HG02759 (cell line): ENCODE data around the gene TGM4.
"Not testable (repeated sequence)": the region's sequence is repeated elsewhere in the genome, so short reads cannot be mapped to it uniquely, and the experiment has no call there.

Experiments used
- ATAC-seq: cut with Tn5 transposase; IDR thresholded peaks from one replicate; pipeline ENCODE4 v1.9.1; 2021; ENCODE audit warnings: mild to moderate bottlenecking, moderate library complexity; ENCODE audit not compliant: unreplicated experiment

The TGM4 gene

GRCh38 chr3:44874308-44874707, at the start of gene TGM4:
Gene TGM4 (plus strand): TSS chr3:44874608. CDS start chr3:44874679, 71 bp downstream.
- ATAC-seq: no peak

GRCh38 chr3:44825264-44825925, 49.0 kb upstream of the TGM4 start:
- ATAC-seq: no peak

- no peak for ATAC-seq
Measured at GRCh38 chr3:44827196-44827595, 47.2 kb upstream of the TGM4 start.

- ATAC-seq: no peak
Measured at GRCh38 chr3:44831232-44831631, 43.2 kb upstream of the TGM4 start.

- no peak for ATAC-seq
Measured at GRCh38 chr3:44832032-44832431, 42.4 kb upstream of the TGM4 start.

- ATAC-seq: no peak
Measured at GRCh38 chr3:44832965-44833364, 41.4 kb upstream of the TGM4 start.

- ATAC-seq: no peak
Measured at GRCh38 chr3:44833394-44833793, 41.0 kb upstream of the TGM4 start.

- no peak for ATAC-seq
Measured at GRCh38 chr3:44835684-44836083, 38.7 kb upstream of the TGM4 start.

GRCh38 chr3:44842376-44842775, 32.0 kb upstream of the TGM4 start:
- ATAC-seq: no peak

GRCh38 chr3:44845528-44846520, 28.6 kb upstream of the TGM4 start:
- no peak for ATAC-seq

- no peak for ATAC-seq
Measured at GRCh38 chr3:44848634-44849033, 25.8 kb upstream of the TGM4 start.

GRCh38 chr3:44856663-44857062, 17.7 kb upstream of the TGM4 start:
- not testable (repeated sequence) for ATAC-seq

GRCh38 chr3:44860117-44860516, 14.3 kb upstream of the TGM4 start:
- no peak for ATAC-seq

- peak; percentile 95 for ATAC-seq
Measured at GRCh38 chr3:44861412-44862225, 12.8 kb upstream of the TGM4 start, which contains the start of gene TMEM42. Gene TMEM42 (plus strand): TSS chr3:44861912. CDS start chr3:44861925, 13 bp downstream.

GRCh38 chr3:44862226-44862637, 12.2 kb upstream of the TGM4 start:
- peak; percentile 32 for ATAC-seq

GRCh38 chr3:44865272-44866035, 9.0 kb upstream of the TGM4 start:
- ATAC-seq: no peak

- ATAC-seq: no peak
Measured at GRCh38 chr3:44867421-44868111, 6.8 kb upstream of the TGM4 start.

GRCh38 chr3:44870375-44871061, 3.9 kb upstream of the TGM4 start:
- no peak for ATAC-seq

- ATAC-seq: no peak
Measured at GRCh38 chr3:44875596-44875995, 1.2 kb downstream of the TGM4 start.
